Mesenchymal stem cell (in vitro differentiated cells and primary cell): ENCODE results near the gene MMAB.

ENCODE experiments used
- DNase-seq: peaks from one replicate; pipeline ENCODE4 v3.0.0-alpha.2; 2013
- H2AFZ ChIP-seq: one replicate; pipeline ENCODE4 v1.6.1; 2013; ENCODE audit warnings: low read depth, mild to moderate bottlenecking, control low read depth, inconsistent platforms, low read length, moderate library complexity
- H2AK5ac ChIP-seq: 2 replicates; pipeline ENCODE4 v1.6.1; 2013; ENCODE audit warnings: low read length, moderate library complexity, mild to moderate bottlenecking, inconsistent platforms; ENCODE audit not compliant: severe bottlenecking
- H2BK120ac ChIP-seq: one replicate; pipeline ENCODE4 v1.6.1; 2013; ENCODE audit warnings: low read depth, mild to moderate bottlenecking, inconsistent platforms, low read length, moderate library complexity
- H2BK12ac ChIP-seq, 2 experiments: one replicate each; pipeline ENCODE4 v1.6.1; 2013; ENCODE audit warnings: inconsistent platforms in 2 of 2, low read length in 2 of 2, mild to moderate bottlenecking in 2 of 2, moderate library complexity in 2 of 2, control low read depth in 1 of 2
- H2BK15ac ChIP-seq: one replicate; pipeline ENCODE4 v1.6.1; 2013; ENCODE audit warnings: mild to moderate bottlenecking, low read depth, inconsistent platforms; ENCODE audit not compliant: poor library complexity, severe bottlenecking
- H2BK5ac ChIP-seq: 2 replicates; pipeline ENCODE4 v1.6.1; 2013; ENCODE audit warnings: low read depth, mild to moderate bottlenecking, low read length, control low read depth, inconsistent platforms; ENCODE audit not compliant: poor library complexity, severe bottlenecking
- H3K14ac ChIP-seq, 2 experiments: one replicate each; pipeline ENCODE4 v1.6.1; 2013; ENCODE audit warnings: inconsistent platforms in 2 of 2, low read length in 2 of 2, control low read depth in 1 of 2, mild to moderate bottlenecking in 1 of 2, moderate library complexity in 1 of 2
- H3K18ac ChIP-seq, 2 experiments: one replicate each; pipeline ENCODE4 v1.6.1; 2013; ENCODE audit warnings: inconsistent platforms in 2 of 2, low read length in 2 of 2, control low read depth in 1 of 2, low read depth in 1 of 2, mild to moderate bottlenecking in 1 of 2
- H3K23ac ChIP-seq, 2 experiments: one replicate each; pipeline ENCODE4 v1.6.1; 2013; ENCODE audit warnings: inconsistent platforms in 2 of 2, low read length in 2 of 2, mild to moderate bottlenecking in 2 of 2, moderate library complexity in 2 of 2, control low read depth in 1 of 2
- H3K27ac ChIP-seq: 2 replicates; pipeline ENCODE4 v1.5.1; 2013; ENCODE audit warnings: mild to moderate bottlenecking, moderate library complexity, low read length, control low read depth, inconsistent platforms; ENCODE audit not compliant: poor library complexity, severe bottlenecking
- H3K27me3 ChIP-seq, 2 experiments: 2 replicates each; pipeline versions ENCODE4 v1.6.1 to v1.7.0; 2013; ENCODE audit warnings: low read length in 2 of 2, mild to moderate bottlenecking in 2 of 2, moderate library complexity in 2 of 2, control low read depth in 1 of 2, inconsistent platforms in 1 of 2; ENCODE audit not compliant: control insufficient read depth in 1 of 2, insufficient read depth in 1 of 2
- H3K36me3 ChIP-seq, 2 experiments: 2 replicates each; pipeline versions ENCODE4 v1.6.1 to v1.7.0; 2013; ENCODE audit warnings: low read length in 2 of 2, control low read depth in 1 of 2, inconsistent platforms in 1 of 2, low read depth in 1 of 2, mild to moderate bottlenecking in 1 of 2; ENCODE audit not compliant: insufficient read depth in 2 of 2, control insufficient read depth in 1 of 2
- H3K4ac ChIP-seq, 2 experiments: one replicate each; pipeline ENCODE4 v1.6.1; 2013; ENCODE audit warnings: inconsistent platforms in 2 of 2, low read length in 2 of 2, mild to moderate bottlenecking in 2 of 2, moderate library complexity in 2 of 2, control low read depth in 1 of 2, low read depth in 1 of 2
- H3K4me1 ChIP-seq: 2 replicates; pipeline ENCODE4 v1.6.1; 2013; ENCODE audit warnings: low read depth, low read length, control low read depth; ENCODE audit not compliant: control insufficient read depth, insufficient read depth
- H3K4me2 ChIP-seq: 2 replicates; pipeline ENCODE4 v1.6.1; 2013; ENCODE audit warnings: low read length, mild to moderate bottlenecking, inconsistent platforms; ENCODE audit not compliant: poor library complexity, severe bottlenecking
- H3K4me3 ChIP-seq, 2 experiments: 2 replicates each; pipeline versions ENCODE4 v1.5.1 to v1.7.0; 2013; ENCODE audit warnings: low read length in 2 of 2, mild to moderate bottlenecking in 2 of 2, control low read depth in 1 of 2, low read depth in 1 of 2; ENCODE audit not compliant: insufficient read depth in 1 of 2
- H3K79me1 ChIP-seq: replicated peaks from 2 replicates; pipeline ENCODE4 v1.6.1; 2013; ENCODE audit warnings: mild to moderate bottlenecking, control low read depth, low read length, inconsistent platforms; ENCODE audit not compliant: poor library complexity, severe bottlenecking
- H3K9ac ChIP-seq: 2 replicates; pipeline ENCODE4 v1.7.0; 2013; ENCODE audit warnings: mild to moderate bottlenecking, low read length, moderate library complexity
- H3K9me3 ChIP-seq: 2 replicates; pipeline ENCODE4 v1.7.0; 2013; ENCODE audit warnings: mild to moderate bottlenecking, low read length; ENCODE audit not compliant: control insufficient read depth
- H4K8ac ChIP-seq: one replicate; pipeline ENCODE4 v1.6.1; 2013; ENCODE audit warnings: inconsistent platforms, mild to moderate bottlenecking, low read length, moderate library complexity
- H4K91ac ChIP-seq: one replicate; pipeline ENCODE4 v1.6.1; 2013; ENCODE audit warnings: mild to moderate bottlenecking, low read length, inconsistent platforms
- WGBS: methylation state at CpG from one replicate; pipeline ENCODE4 v1.1.7; 2013; ENCODE audit warnings: mixed read lengths; 5-methylcytosine and 5-hydroxymethylcytosine counted together

Gene MMAB

DNA sequence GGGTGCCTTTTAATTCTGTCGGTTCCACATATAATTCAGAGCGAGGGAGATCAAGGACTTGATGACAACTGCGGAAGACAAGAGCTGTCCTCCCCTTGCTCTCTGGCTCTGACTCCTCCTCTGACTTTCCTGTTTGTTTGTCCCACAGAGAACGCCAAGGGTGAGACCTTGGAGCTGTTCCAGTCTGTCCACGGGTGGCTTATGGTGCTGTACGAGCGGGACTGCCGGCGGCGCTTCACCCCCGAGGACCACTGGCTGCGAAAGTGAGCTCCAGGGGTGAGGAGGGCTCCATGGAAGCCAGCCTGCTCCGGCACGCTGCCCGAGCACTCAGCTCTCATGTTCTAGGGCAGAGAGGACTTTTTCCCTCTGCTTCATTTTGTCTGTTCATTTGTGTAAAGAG lies 63.1 kb downstream of the MMAB start:
- H3K14ac ChIP-seq, result no peak overlapping the region
- no peak overlapping the region for H2AK5ac ChIP-seq
- no peak overlapping the region for H2BK12ac ChIP-seq
- H3K9me3 ChIP-seq, result no peaks in the 10 kb centered on the region
- no peak overlapping the region for H2BK5ac ChIP-seq
- H2BK15ac ChIP-seq, result no peak overlapping the region
- no peak overlapping the region for H3K4me3 ChIP-seq
- no peaks in the 10 kb centered on the region for H3K27me3 ChIP-seq
- no peak overlapping the region for H4K8ac ChIP-seq
- no peak overlapping the region for H3K18ac ChIP-seq
- H4K91ac ChIP-seq, result no peak overlapping the region
- no peak overlapping the region for H3K27ac ChIP-seq
- H3K23ac ChIP-seq, result no peak overlapping the region
- no peak overlapping the region for H3K4ac ChIP-seq
- H3K4me2 ChIP-seq, result no peak overlapping the region
- H2BK120ac ChIP-seq, result no peak overlapping the region
- H2AFZ ChIP-seq, result no peak overlapping the region
- peaks cover 46 to 96% of the 10 kb centered on the region in 2 experiments for H3K36me3 ChIP-seq
- no peaks in the 10 kb centered on the region for H3K4me1 ChIP-seq
- 97% methylated on average over 15 of the region's 15 CpGs for WGBS
- H3K9ac ChIP-seq, result no peak overlapping the region
- DNase-seq, result no peak
- no peaks in the 10 kb centered on the region for H3K79me1 ChIP-seq

DNA sequence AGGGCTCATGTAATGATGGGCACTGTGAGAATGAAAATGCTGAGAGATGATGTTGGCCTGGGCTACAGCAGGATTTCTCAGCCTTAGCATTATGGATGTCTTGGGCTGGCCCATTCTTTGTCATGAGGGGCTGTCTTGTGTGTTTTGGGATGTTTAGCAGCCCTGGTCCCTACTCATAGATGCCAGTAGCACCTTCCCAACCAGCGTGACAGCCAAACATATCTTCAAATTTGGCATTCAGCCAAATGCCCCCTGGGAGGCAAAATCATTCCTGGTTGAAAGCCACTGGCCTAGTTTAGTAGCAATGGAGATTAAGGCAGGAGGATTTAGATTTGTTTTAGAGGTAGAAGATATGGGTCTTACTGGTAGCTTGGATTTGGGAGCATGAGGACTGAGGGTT lies 69.2 kb downstream of the MMAB start:
- Histone ChIP-seq H3K14ac (no peak overlapping the region), H3K23ac (no peak overlapping the region), H3K27me3 (no peaks in the 10 kb centered on the region), H2AFZ (no peak overlapping the region), H3K36me3 (peaks cover 54 to 99% of the 10 kb centered on the region in 2 experiments), H3K4me1 (peaks cover 7% of the 10 kb centered on the region), H2BK15ac (no peak overlapping the region), H3K79me1 (peaks cover 4% of the 10 kb centered on the region), H3K18ac (no peak overlapping the region), H3K4ac (no peak overlapping the region), H3K9ac (no peak overlapping the region), H3K27ac (no peak overlapping the region), H2AK5ac (no peak overlapping the region), H3K4me3 (no peak overlapping the region), H2BK120ac (no peak overlapping the region), H4K91ac (no peak overlapping the region), H3K9me3 (no peaks in the 10 kb centered on the region), H4K8ac (no peak overlapping the region), H2BK12ac (no peak overlapping the region), H3K4me2 (no peak overlapping the region), H2BK5ac (no peak overlapping the region)
- no peak for DNase-seq
- no CpG with 5 or more reads among the region's 1 CpG for WGBS
